Right renal pelvis (tissue), 4 donors: ENCODE data around the gene PRPF6. TPM values are rescaled to one million over a fixed set of nuclear protein-coding genes. Genes with fewer than 3 reads are reported as not detected.

Experiments
- DNase-seq, 4 donors: peaks; one replicate each; pipeline ENCODE4 v3.0.0-alpha.2; 2013; ENCODE audit warnings: low read depth in 4 of 4, low spot score in 3 of 4, missing footprints in 1 of 4
- polyA plus RNA-seq, 4 donors: library from polyadenylated mRNA; unstranded; fragments of 120-200 nt; gene quantifications; one replicate each; pipeline ENCODE4 v1.2.1, GENCODE V29; 2013; ENCODE audit not compliant: insufficient read length in 4 of 4

The PRPF6 gene, protein sequence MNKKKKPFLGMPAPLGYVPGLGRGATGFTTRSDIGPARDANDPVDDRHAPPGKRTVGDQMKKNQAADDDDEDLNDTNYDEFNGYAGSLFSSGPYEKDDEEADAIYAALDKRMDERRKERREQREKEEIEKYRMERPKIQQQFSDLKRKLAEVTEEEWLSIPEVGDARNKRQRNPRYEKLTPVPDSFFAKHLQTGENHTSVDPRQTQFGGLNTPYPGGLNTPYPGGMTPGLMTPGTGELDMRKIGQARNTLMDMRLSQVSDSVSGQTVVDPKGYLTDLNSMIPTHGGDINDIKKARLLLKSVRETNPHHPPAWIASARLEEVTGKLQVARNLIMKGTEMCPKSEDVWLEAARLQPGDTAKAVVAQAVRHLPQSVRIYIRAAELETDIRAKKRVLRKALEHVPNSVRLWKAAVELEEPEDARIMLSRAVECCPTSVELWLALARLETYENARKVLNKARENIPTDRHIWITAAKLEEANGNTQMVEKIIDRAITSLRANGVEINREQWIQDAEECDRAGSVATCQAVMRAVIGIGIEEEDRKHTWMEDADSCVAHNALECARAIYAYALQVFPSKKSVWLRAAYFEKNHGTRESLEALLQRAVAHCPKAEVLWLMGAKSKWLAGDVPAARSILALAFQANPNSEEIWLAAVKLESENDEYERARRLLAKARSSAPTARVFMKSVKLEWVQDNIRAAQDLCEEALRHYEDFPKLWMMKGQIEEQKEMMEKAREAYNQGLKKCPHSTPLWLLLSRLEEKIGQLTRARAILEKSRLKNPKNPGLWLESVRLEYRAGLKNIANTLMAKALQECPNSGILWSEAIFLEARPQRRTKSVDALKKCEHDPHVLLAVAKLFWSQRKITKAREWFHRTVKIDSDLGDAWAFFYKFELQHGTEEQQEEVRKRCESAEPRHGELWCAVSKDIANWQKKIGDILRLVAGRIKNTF
- polyA plus RNA-seq = 10 to 100 TPM; 81.8 to 92.3 (median 84.5) TPM

- DNase-seq = peak; percentile 87 to 92 (median 90)
These were observed at the start of gene PRPF6 for GRCh38 chr20:63980806-63981728. Gene PRPF6, plus strand, starts transcription at chr20:63981132. Its CDS starts 114 bp downstream, at chr20:63981246.

DNA sequence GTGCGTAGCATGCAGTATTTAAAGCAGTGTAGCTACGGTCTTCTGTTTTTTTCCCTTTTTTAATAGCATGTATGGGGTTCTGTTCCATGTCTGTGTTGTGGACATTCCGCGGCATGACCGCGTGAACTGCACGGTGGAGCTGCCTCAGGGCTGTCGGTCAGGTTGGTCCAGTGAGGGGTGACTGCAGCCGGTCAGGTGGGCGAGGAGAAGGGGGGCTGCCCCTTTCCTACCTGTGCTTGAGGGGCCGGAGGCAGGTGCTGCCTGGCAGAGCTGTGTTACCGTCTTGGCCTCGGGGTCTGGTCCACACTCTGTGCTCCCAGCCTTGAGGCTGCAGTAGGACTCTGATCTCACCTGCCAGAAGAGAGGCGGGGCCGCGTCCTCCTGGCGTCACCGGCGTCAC lies 49.2 kb upstream of the PRPF6 start:
- no peak for DNase-seq

DNA sequence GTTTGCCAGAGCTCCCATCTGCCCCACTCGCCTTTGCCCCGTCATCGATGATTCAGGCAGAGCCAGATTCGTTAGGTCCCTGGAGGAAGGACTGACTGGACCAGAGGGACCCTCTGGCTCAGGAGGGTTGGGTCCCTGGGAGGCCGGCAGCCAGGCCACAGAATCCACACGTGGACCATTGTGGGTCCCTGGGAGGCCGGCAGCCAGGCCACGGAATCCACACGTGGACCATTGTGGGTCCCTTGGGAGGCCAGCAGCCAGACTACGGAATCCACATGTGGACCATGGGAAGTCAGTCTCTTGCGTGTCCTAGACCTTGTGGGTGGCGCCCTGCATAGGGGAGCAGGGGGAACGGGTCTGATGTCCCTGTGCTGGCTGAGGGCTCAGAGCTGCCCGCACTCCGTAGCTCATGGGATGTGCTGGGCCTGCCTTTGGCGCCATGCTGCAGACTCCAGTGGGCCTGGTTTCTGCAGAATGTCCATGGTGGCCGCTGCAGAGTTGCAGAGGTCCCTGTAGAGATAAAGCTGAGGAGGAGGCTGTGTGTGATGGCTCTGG lies 48.2 kb upstream of the PRPF6 start:
- DNase-seq = no peak

DNA sequence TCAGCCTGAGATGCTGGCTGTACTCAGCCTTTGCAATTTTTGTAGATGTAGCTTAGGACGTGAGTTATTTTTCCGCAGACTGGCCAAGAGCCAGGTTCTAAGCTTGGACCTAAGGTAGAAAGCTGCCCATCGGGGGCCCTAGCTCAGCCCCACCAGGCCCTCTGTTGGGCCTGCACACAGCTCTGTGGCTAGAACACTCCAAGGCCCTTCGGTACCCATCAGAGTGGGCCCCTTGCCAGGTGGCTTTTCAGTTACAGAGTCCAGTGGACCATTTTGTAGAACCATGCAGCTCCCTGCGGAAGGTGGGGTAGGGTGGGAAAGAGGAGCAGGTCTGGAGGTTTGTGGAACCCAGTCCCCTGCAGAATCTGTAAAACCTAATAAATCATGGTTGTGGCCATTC lies 47.3 kb upstream of the PRPF6 start:
- DNase-seq = no peak

- DNase-seq = no peak
These were observed 46.5 kb upstream of the PRPF6 start for GRCh38 chr20:63934271-63935068.

- no peak for DNase-seq
These were observed 45.5 kb upstream of the PRPF6 start for GRCh38 chr20:63935447-63935846.

DNA sequence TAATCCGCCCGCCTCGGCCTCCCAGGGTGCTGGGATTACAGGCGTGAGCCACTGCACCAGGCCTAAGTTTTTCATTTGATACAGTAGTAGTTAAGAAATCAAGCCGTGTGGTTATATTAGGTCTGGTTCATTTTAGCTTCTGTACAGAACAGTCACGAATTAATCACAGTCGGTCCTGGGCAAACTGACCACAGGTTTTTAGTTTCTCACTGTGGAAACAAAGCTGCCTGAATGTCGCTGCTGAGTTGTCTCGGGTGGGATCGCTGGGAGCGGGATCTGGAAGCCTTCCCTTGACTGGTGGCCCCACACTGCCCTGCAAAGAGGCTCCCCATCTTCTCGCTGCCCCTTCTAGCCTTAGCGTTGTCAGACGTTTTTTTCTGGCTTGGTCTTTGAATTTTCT lies 43.3 kb upstream of the PRPF6 start:
- DNase-seq = no peak

- no peak for DNase-seq
These were observed 41.6 kb upstream of the PRPF6 start for GRCh38 chr20:63939061-63939935.

- DNase-seq = no peak
These were observed 40.9 kb upstream of the PRPF6 start for GRCh38 chr20:63940071-63940471.

GRCh38 chr20:63940472-63941266 lies 40.3 kb upstream of the PRPF6 start:
- no peak for DNase-seq

- no peak for DNase-seq
These were observed 39.5 kb upstream of the PRPF6 start for GRCh38 chr20:63941282-63942081.

GRCh38 chr20:63942250-63942951 lies 38.5 kb upstream of the PRPF6 start:
- DNase-seq = peak in 1 of 4 donors; percentile 5

DNA sequence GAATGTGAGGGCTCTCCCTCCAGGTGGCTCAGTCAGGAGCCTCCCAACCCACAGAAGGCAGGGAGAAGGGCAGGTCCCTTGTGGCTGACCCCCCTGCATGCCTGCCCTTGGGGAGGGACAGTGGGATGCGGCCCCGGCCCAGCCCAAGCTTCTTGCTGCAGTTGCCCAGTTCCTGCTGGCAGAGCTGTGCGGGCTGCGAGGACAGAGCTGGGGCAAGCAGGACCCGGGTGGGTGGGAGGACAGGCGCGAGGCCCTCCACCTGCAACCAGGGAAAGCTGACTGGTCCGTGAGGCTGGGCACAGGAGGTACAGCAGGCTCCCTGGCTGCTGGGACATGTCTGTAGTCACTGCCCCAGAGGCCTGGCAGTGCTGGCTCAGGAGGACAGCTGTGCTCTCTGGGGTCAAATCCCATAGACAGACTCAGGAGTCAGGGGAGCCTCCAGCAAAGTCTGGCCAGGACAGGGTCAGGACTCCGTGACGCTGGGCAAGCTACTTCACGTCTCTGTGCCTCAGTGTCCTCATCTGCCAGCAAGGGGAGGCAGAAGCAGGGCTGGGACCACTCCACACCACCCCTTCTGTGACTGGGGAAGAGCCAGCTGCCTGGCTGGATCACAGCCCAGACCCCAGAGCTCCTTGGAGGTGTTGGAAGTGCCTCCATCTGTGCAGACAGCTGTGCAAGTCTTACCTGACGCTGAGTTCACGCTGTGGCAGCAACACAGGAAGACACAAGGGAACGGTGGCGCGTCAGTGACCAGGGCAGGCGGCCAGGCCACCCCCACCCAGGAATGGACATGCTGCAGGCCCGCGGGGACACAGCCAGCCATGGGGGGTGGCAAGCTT lies 37.7 kb upstream of the PRPF6 start:
- no peak for DNase-seq

- DNase-seq = no peak
These were observed 37.2 kb upstream of the PRPF6 start for GRCh38 chr20:63943808-63944077.
